Measurements from ENCODE around the gene DBP.

DNA sequence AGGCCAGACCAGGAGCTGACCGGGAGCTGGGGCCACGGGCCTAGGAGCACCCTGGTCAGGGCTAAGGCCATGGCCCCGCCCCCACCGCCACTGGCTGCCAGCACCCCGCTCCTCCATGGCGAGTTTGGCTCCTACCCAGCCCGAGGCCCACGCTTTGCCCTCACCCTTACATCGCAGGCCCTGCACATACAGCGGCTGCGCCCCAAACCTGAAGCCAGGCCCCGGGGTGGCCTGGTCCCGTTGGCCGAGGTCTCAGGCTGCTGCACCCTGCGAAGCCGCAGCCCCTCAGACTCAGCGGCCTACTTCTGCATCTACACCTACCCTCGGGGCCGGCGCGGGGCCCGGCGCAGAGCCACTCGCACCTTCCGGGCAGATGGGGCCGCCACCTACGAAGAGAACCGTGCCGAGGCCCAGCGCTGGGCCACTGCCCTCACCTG is 11.3 kb downstream of the DBP start:
- TF ChIP-seq, protein P1, sequence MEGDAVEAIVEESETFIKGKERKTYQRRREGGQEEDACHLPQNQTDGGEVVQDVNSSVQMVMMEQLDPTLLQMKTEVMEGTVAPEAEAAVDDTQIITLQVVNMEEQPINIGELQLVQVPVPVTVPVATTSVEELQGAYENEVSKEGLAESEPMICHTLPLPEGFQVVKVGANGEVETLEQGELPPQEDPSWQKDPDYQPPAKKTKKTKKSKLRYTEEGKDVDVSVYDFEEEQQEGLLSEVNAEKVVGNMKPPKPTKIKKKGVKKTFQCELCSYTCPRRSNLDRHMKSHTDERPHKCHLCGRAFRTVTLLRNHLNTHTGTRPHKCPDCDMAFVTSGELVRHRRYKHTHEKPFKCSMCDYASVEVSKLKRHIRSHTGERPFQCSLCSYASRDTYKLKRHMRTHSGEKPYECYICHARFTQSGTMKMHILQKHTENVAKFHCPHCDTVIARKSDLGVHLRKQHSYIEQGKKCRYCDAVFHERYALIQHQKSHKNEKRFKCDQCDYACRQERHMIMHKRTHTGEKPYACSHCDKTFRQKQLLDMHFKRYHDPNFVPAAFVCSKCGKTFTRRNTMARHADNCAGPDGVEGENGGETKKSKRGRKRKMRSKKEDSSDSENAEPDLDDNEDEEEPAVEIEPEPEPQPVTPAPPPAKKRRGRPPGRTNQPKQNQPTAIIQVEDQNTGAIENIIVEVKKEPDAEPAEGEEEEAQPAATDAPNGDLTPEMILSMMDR (IDR thresholded peaks at IDR 0.05), result no peak
- TF ChIP-seq POLR2A (IDR thresholded peaks at IDR 0.05), result no peak

All from ovary (tissue), 3 donors.